HepG2 (cell line): Measurements from ENCODE around the gene CMTR2. TPM values are rescaled to one million over a fixed set of nuclear protein-coding genes. Genes with fewer than 3 reads are reported as not detected.

Source experiments
- ATAD3A ChIP-seq: sonication (generic); formaldehyde crosslinking; IDR thresholded peaks from 2 replicates; pipeline ENCODE4 v1.4.0; 2020; ENCODE audit warnings: missing genetic modification reagents
- CHD2 ChIP-seq: IDR thresholded peaks from 2 replicates; pipeline ENCODE4 v1.6.1; 2011; ENCODE audit warnings: low read depth, low read length, improper control_type of control experiment
- HNRNPL ChIP-seq: fragments of 200-400 bp; formaldehyde crosslinking; IDR thresholded peaks from 2 replicates; pipeline ENCODE4 v1.6.1; 2017; ENCODE audit warnings: mild to moderate bottlenecking, low read depth, low read length
- IKZF4 ChIP-seq: sonication (generic); formaldehyde crosslinking; IDR thresholded peaks from 2 replicates; pipeline ENCODE4 v1.5.1; 2020; ENCODE audit warnings: borderline replicate concordance, mild to moderate bottlenecking, low read depth, missing genetic modification reagents; ENCODE audit errors: not compliant biosample characterization
- MLX ChIP-seq: IDR thresholded peaks from 2 replicates; pipeline ENCODE4 v1.6.1; 2016
- MTF1 ChIP-seq: sonication (generic); formaldehyde crosslinking; IDR thresholded peaks from 2 replicates; pipeline ENCODE4 v1.5.0; 2020; ENCODE audit warnings: missing genetic modification reagents
- NBN ChIP-seq: fragments of 450-650 bp; conservative IDR thresholded peaks from 2 replicates; pipeline ENCODE4 v1.6.1; 2017
- RARG ChIP-seq: sonication (generic); formaldehyde crosslinking; IDR thresholded peaks from 2 replicates; pipeline ENCODE4 v1.4.0; 2020; ENCODE audit warnings: low read depth, mild to moderate bottlenecking, missing genetic modification reagents
- RBM22 ChIP-seq: fragments of 200-400 bp; formaldehyde crosslinking; optimal IDR thresholded peaks from 2 replicates; pipeline ENCODE3; 2017; ENCODE audit warnings: mild to moderate bottlenecking, low read length, moderate library complexity
- RFXANK ChIP-seq: IDR thresholded peaks from 2 replicates; pipeline ENCODE4 v1.6.1; 2016
- SALL2 ChIP-seq: sonication (generic); formaldehyde crosslinking; IDR thresholded peaks from 2 replicates; pipeline ENCODE4 v1.8.1; 2023; ENCODE audit warnings: mild to moderate bottlenecking, missing genetic modification reagents, inconsistent platforms
- SP4 ChIP-seq: sonication (generic); formaldehyde crosslinking; IDR thresholded peaks from 2 replicates; pipeline ENCODE4 v1.8.1; 2023; ENCODE audit warnings: mild to moderate bottlenecking, missing genetic modification reagents
- TCF7 ChIP-seq: sonication (generic); IDR thresholded peaks from 2 replicates; pipeline ENCODE4 v1.6.1; 2016; ENCODE audit warnings: antibody characterized with exemption, low read depth
- ZFP90 ChIP-seq: sonication (generic); formaldehyde crosslinking; IDR thresholded peaks from 2 replicates; pipeline ENCODE4 v1.8.0; 2022; ENCODE audit warnings: missing genetic modification reagents, mild to moderate bottlenecking, inconsistent platforms, borderline replicate concordance
- ZKSCAN1 ChIP-seq: fragments of 150-350 bp; IDR thresholded peaks from 2 replicates; pipeline ENCODE4 v1.6.1; 2014; ENCODE audit warnings: low read length
- ZNF260 ChIP-seq: sonication (generic); formaldehyde crosslinking; IDR thresholded peaks from 2 replicates; pipeline ENCODE4 v1.4.0; 2020; ENCODE audit warnings: missing genetic modification reagents, low read depth, mild to moderate bottlenecking, borderline replicate concordance
- ZNF501 ChIP-seq: sonication (generic); formaldehyde crosslinking; IDR thresholded peaks from 2 replicates; pipeline ENCODE4 v1.5.1; 2020; ENCODE audit warnings: mild to moderate bottlenecking, moderate library complexity, missing genetic modification reagents
- ZNF558 ChIP-seq: sonication (generic); formaldehyde crosslinking; IDR thresholded peaks from 2 replicates; pipeline ENCODE4 v1.9.0; 2022; ENCODE audit warnings: mild to moderate bottlenecking, missing genetic modification reagents, borderline replicate concordance
- ZNF619 ChIP-seq: sonication (generic); formaldehyde crosslinking; IDR thresholded peaks from 2 replicates; pipeline ENCODE4 v1.4.0; 2020; ENCODE audit warnings: mild to moderate bottlenecking, missing genetic modification reagents
- ZNF672 ChIP-seq: sonication (generic); formaldehyde crosslinking; IDR thresholded peaks from 2 replicates; pipeline ENCODE4 v1.8.1; 2022; ENCODE audit warnings: missing genetic modification reagents
- ZNF816 ChIP-seq: sonication (generic); formaldehyde crosslinking; IDR thresholded peaks from 2 replicates; pipeline ENCODE4 v1.8.0; 2022; ENCODE audit warnings: missing genetic modification reagents, mild to moderate bottlenecking, borderline replicate concordance
- polyA plus RNA-seq, 8 experiments: library from polyadenylated mRNA; depleted of rRNA in 3 of 8; stranded (reverse) in 7 of 8; unstranded in 1 of 8; fragments of >200 nt; fragmentation: Illumina TruSeq in 4 of 8; extraction: Trizol in 4 of 8; gene quantifications; 2 replicates each; pipeline versions ENCODE4 v1.2.1 to v1.2.3, GENCODE V29; 2011 to 2016; ENCODE audit warnings: low read depth in 4 of 8, missing spikeins in 1 of 8, mixed read lengths in 1 of 8; ENCODE audit not compliant: insufficient read depth in 1 of 8
- total RNA-seq, 5 experiments: library from RNA; depleted of rRNA; stranded (reverse); fragments of >200 nt; fragmentation: Illumina TruSeq; extraction: Trizol; gene quantifications; 2 replicates each; pipeline ENCODE4 v1.2.3, GENCODE V29; 2016; ENCODE audit warnings: low read depth in 1 of 5
- TF ChIP-seq, protein P1 (sequence below): sonication (generic); formaldehyde crosslinking; IDR thresholded peaks from 2 replicates; pipeline ENCODE4 v1.5.1; 2020; ENCODE audit warnings: mild to moderate bottlenecking, missing genetic modification reagents, moderate library complexity
- TF ChIP-seq, protein P2 (sequence below), 2 experiments: sonication (generic) in 1 of 2; formaldehyde crosslinking in 1 of 2; IDR thresholded peaks; 2 replicates each; pipeline versions ENCODE4 v1.6.1 to v1.9.0; 2014 to 2022; ENCODE audit warnings: antibody characterized with exemption in 1 of 2, borderline replicate concordance in 1 of 2, inconsistent platforms in 1 of 2, low read depth in 1 of 2, missing genetic modification reagents in 1 of 2

Gene CMTR2
- total and polyA plus RNA-seq, 2 of the 13 experiments (the other 11 are each of a cell fraction or from before 2014, with no cell fraction given): 15.0 to 19.9 TPM

DNA sequence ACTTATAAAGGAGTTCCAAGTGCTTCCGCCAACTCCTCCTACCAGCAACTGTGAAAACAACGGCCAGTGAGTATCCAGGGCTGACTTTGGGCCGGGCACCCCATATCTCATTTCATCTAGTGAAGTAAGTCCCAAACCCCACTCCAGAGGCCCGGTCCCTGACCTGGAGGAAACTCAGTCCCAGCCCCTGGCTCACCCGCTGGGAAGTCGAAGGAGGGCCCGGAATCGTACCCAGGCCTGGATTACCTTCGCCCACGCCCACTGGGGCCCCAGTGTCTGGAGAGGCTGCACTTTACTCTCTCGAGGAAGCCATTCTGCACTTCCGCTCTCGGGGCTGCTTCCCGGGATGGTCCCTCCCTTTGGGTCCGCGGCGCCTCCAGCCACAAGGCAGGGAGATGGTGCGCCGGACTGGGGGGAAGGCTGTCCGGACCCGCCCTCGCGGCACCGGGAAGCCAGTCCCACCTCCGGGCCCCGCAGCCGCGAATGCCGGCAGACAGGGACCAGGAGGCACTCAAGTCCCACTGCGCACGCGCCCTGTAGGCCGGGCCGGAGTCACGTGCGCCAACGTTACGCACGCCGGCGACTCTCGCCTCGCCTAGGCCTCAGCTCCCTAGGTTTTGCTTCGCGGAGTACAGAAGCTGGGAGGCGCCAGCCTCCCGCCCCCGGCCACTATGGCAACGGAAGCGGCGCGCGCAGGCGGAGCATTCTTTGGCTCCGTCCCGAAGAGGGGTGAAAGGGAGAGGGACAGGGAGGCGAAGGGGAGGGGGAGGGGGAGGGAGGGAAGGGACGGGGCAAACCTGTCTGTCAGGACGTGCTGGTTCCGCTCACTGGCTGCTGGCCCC lies at the start of gene CMTR2 (continued):
- TF ChIP-seq, protein P1, sequence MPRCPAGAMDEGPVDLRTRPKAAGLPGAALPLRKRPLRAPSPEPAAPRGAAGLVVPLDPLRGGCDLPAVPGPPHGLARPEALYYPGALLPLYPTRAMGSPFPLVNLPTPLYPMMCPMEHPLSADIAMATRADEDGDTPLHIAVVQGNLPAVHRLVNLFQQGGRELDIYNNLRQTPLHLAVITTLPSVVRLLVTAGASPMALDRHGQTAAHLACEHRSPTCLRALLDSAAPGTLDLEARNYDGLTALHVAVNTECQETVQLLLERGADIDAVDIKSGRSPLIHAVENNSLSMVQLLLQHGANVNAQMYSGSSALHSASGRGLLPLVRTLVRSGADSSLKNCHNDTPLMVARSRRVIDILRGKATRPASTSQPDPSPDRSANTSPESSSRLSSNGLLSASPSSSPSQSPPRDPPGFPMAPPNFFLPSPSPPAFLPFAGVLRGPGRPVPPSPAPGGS (CRISPR knock-in tag): peak; percentile 99
- TF ChIP-seq RBM22: peak; percentile 51
- no peak; the same call in 1 of the 2 replicates for TF ChIP-seq RFXANK (CRISPR knock-in tag)
- TF ChIP-seq ZNF260 (CRISPR knock-in tag): no peak
- TF ChIP-seq RARG (CRISPR knock-in tag): no peak
- TF ChIP-seq ZNF501 (CRISPR knock-in tag): peak; percentile 100
- TF ChIP-seq CHD2: no peak
- TF ChIP-seq ZNF558: peak; percentile 99
- peak; percentile 65; the same call in 1 of the 2 replicates for TF ChIP-seq HNRNPL
- TF ChIP-seq MTF1: no peak
- peak; percentile 97 for TF ChIP-seq ZFP90 (CRISPR knock-in tag)
- TF ChIP-seq TCF7: no peak
- peak; percentile 59; the same call in 1 of the 2 replicates for TF ChIP-seq ZNF816 (CRISPR knock-in tag)
- TF ChIP-seq, protein P2, sequence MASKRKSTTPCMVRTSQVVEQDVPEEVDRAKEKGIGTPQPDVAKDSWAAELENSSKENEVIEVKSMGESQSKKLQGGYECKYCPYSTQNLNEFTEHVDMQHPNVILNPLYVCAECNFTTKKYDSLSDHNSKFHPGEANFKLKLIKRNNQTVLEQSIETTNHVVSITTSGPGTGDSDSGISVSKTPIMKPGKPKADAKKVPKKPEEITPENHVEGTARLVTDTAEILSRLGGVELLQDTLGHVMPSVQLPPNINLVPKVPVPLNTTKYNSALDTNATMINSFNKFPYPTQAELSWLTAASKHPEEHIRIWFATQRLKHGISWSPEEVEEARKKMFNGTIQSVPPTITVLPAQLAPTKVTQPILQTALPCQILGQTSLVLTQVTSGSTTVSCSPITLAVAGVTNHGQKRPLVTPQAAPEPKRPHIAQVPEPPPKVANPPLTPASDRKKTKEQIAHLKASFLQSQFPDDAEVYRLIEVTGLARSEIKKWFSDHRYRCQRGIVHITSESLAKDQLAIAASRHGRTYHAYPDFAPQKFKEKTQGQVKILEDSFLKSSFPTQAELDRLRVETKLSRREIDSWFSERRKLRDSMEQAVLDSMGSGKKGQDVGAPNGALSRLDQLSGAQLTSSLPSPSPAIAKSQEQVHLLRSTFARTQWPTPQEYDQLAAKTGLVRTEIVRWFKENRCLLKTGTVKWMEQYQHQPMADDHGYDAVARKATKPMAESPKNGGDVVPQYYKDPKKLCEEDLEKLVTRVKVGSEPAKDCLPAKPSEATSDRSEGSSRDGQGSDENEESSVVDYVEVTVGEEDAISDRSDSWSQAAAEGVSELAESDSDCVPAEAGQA (IDR thresholded peaks at IDR 0.05; ENCODE audit: low read depth): peak; percentile 67
- TF ChIP-seq, protein P2 (CRISPR knock-in tag; IDR thresholded peaks at IDR 0.05; ENCODE audit: borderline replicate concordance): peak; percentile 84; the same call in 1 of the 2 replicates
- TF ChIP-seq ZNF672 (CRISPR knock-in tag): no peak
- TF ChIP-seq MLX (CRISPR knock-in tag): peak; percentile 56
- TF ChIP-seq SP4 (CRISPR knock-in tag): peak; percentile 66
- no peak for TF ChIP-seq ZKSCAN1
- TF ChIP-seq IKZF4: peak; percentile 96
- peak; percentile 99 for TF ChIP-seq SALL2 (CRISPR knock-in tag)
- TF ChIP-seq ZNF619 (CRISPR knock-in tag): 0 out of 2 replicates have a peak, but pooled peaks have one; percentile 98
- peak; percentile 92 for TF ChIP-seq ATAD3A (CRISPR knock-in tag)
- no peak for TF ChIP-seq NBN
